Neuron (in vitro differentiated cells): ENCODE data around the gene IKZF2.

Experiments used
- H2AFZ ChIP-seq: one replicate; pipeline ENCODE4 v1.6.1; 2013; ENCODE audit warnings: low read depth, mild to moderate bottlenecking, inconsistent platforms, low read length, moderate library complexity
- H3K27me3 ChIP-seq: one replicate; pipeline ENCODE4 v1.6.1; 2013; ENCODE audit warnings: low read length; ENCODE audit not compliant: insufficient read depth
- H3K36me3 ChIP-seq: one replicate; pipeline ENCODE4 v1.6.1; 2013; ENCODE audit warnings: low read length; ENCODE audit not compliant: insufficient read depth
- H3K4me1 ChIP-seq: one replicate; pipeline ENCODE4 v1.6.1; 2013; ENCODE audit warnings: low read length; ENCODE audit not compliant: insufficient read depth
- H3K4me3 ChIP-seq: 2 replicates; pipeline ENCODE4 v1.5.1; 2013; ENCODE audit warnings: mild to moderate bottlenecking, low read length, moderate library complexity
- H3K9me3 ChIP-seq: one replicate; pipeline ENCODE4 v1.6.1; 2013; ENCODE audit warnings: low read length

Gene IKZF2

GRCh38 chr2:213080969-213081617 is 70.3 kb downstream of the IKZF2 start:
- Histone ChIP-seq H3K36me3 (no peaks in the 10 kb centered on the region), H2AFZ (no peak overlapping the region), H3K4me1 (peaks cover under 1% of the 10 kb centered on the region), H3K9me3 (no peaks in the 10 kb centered on the region), H3K27me3 (no peaks in the 10 kb centered on the region), H3K4me3 (no peak overlapping the region)

- H2AFZ ChIP-seq: no peak overlapping the region
- H3K9me3 ChIP-seq: no peaks in the 10 kb centered on the region
- H3K4me1 ChIP-seq: no peaks in the 10 kb centered on the region
- H3K36me3 ChIP-seq: no peaks in the 10 kb centered on the region
- no peak overlapping the region for H3K4me3 ChIP-seq
- no peaks in the 10 kb centered on the region for H3K27me3 ChIP-seq
Observed at GRCh38 chr2:213079756-213080155, 71.7 kb downstream of the IKZF2 start.

GRCh38 chr2:213078686-213079085 is 72.7 kb downstream of the IKZF2 start:
- H2AFZ ChIP-seq: no peak overlapping the region
- H3K9me3 ChIP-seq: no peaks in the 10 kb centered on the region
- H3K4me3 ChIP-seq: no peak overlapping the region
- no peaks in the 10 kb centered on the region for H3K36me3 ChIP-seq
- H3K27me3 ChIP-seq: no peaks in the 10 kb centered on the region
- H3K4me1 ChIP-seq: no peaks in the 10 kb centered on the region

GRCh38 chr2:213069531-213069930 is 81.9 kb downstream of the IKZF2 start:
- H2AFZ ChIP-seq: no peak overlapping the region
- no peaks in the 10 kb centered on the region for H3K36me3 ChIP-seq
- no peak overlapping the region for H3K4me3 ChIP-seq
- peaks cover 16% of the 10 kb centered on the region for H3K4me1 ChIP-seq
- H3K9me3 ChIP-seq: no peaks in the 10 kb centered on the region
- H3K27me3 ChIP-seq: no peaks in the 10 kb centered on the region

GRCh38 chr2:213068676-213069359 is 82.6 kb downstream of the IKZF2 start:
- no peaks in the 10 kb centered on the region for H3K36me3 ChIP-seq
- H3K4me1 ChIP-seq: peaks cover 16% of the 10 kb centered on the region
- no peak overlapping the region for H2AFZ ChIP-seq
- no peak overlapping the region for H3K4me3 ChIP-seq
- H3K27me3 ChIP-seq: no peaks in the 10 kb centered on the region
- H3K9me3 ChIP-seq: no peaks in the 10 kb centered on the region

GRCh38 chr2:213067888-213068287 is 83.5 kb downstream of the IKZF2 start:
- Histone ChIP-seq H2AFZ (no peak overlapping the region), H3K4me3 (no peak overlapping the region), H3K36me3 (no peaks in the 10 kb centered on the region), H3K27me3 (no peaks in the 10 kb centered on the region), H3K9me3 (no peaks in the 10 kb centered on the region), H3K4me1 (peaks cover 16% of the 10 kb centered on the region)

GRCh38 chr2:213066443-213066743 is 85.0 kb downstream of the IKZF2 start:
- no peaks in the 10 kb centered on the region for H3K27me3 ChIP-seq
- H3K36me3 ChIP-seq: no peaks in the 10 kb centered on the region
- no peaks in the 10 kb centered on the region for H3K9me3 ChIP-seq
- peak overlapping the region; percentile 21 for H3K4me3 ChIP-seq
- H3K4me1 ChIP-seq: peaks cover 16% of the 10 kb centered on the region
- no peak overlapping the region for H2AFZ ChIP-seq

GRCh38 chr2:213065583-213066442 is 85.6 kb downstream of the IKZF2 start:
- H3K9me3 ChIP-seq: no peaks in the 10 kb centered on the region
- H3K36me3 ChIP-seq: no peaks in the 10 kb centered on the region
- H3K27me3 ChIP-seq: no peaks in the 10 kb centered on the region
- H3K4me3 ChIP-seq: peak overlapping the region; percentile 21
- no peak overlapping the region for H2AFZ ChIP-seq
- H3K4me1 ChIP-seq: peaks cover 16% of the 10 kb centered on the region

GRCh38 chr2:213064099-213064498 is 87.3 kb downstream of the IKZF2 start:
- no peaks in the 10 kb centered on the region for H3K9me3 ChIP-seq
- no peak overlapping the region for H2AFZ ChIP-seq

GRCh38 chr2:213057977-213058376 is 93.4 kb downstream of the IKZF2 start:
- Histone ChIP-seq H2AFZ (no peak overlapping the region), H3K9me3 (no peaks in the 10 kb centered on the region), H3K4me3 (no peak overlapping the region), H3K36me3 (no peaks in the 10 kb centered on the region), H3K27me3 (no peaks in the 10 kb centered on the region), H3K4me1 (no peaks in the 10 kb centered on the region)

More at GRCh38 chr2:213064099-213064498, 87.3 kb downstream of the IKZF2 start:
- H3K4me3 ChIP-seq: no peak overlapping the region
- no peaks in the 10 kb centered on the region for H3K36me3 ChIP-seq
- H3K27me3 ChIP-seq: no peaks in the 10 kb centered on the region
- peaks cover 12% of the 10 kb centered on the region for H3K4me1 ChIP-seq

- H3K36me3 ChIP-seq: peaks cover 11% of the 10 kb centered on the region
- H3K4me1 ChIP-seq: no peaks in the 10 kb centered on the region
- no peak overlapping the region for H3K4me3 ChIP-seq
- no peak overlapping the region for H2AFZ ChIP-seq
- peaks cover 9% of the 10 kb centered on the region for H3K9me3 ChIP-seq
- H3K27me3 ChIP-seq: no peaks in the 10 kb centered on the region
Observed at GRCh38 chr2:213046431-213046830, 105.0 kb downstream of the IKZF2 start.

GRCh38 chr2:213043566-213043965 is 107.8 kb downstream of the IKZF2 start:
- H2AFZ ChIP-seq: no peak overlapping the region
- peaks cover 11% of the 10 kb centered on the region for H3K36me3 ChIP-seq
- no peaks in the 10 kb centered on the region for H3K4me1 ChIP-seq
- H3K27me3 ChIP-seq: no peaks in the 10 kb centered on the region
- H3K4me3 ChIP-seq: no peak overlapping the region
- H3K9me3 ChIP-seq: peaks cover 7% of the 10 kb centered on the region

GRCh38 chr2:213042262-213042661 is 109.2 kb downstream of the IKZF2 start:
- no peak overlapping the region for H3K4me3 ChIP-seq
- H3K9me3 ChIP-seq: peaks cover 7% of the 10 kb centered on the region
- H3K36me3 ChIP-seq: peaks cover 7% of the 10 kb centered on the region
- no peak overlapping the region for H2AFZ ChIP-seq
- H3K4me1 ChIP-seq: no peaks in the 10 kb centered on the region
- no peaks in the 10 kb centered on the region for H3K27me3 ChIP-seq
